Measurements from ENCODE around the gene LGR5. TPM values are rescaled to one million over a fixed set of nuclear protein-coding genes. Genes with fewer than 3 reads are reported as not detected.

The LGR5 gene
- total and polyA plus RNA-seq, 2 of the 13 experiments (the other 11 are each of a cell fraction or from before 2014, with no cell fraction given): 37.0 to 121 TPM

- TF ChIP-seq ETV6 (CRISPR knock-in tag; conservative IDR thresholded peaks at IDR 0.05) (no peak), ASH2L (IDR thresholded peaks at IDR 0.05; ENCODE audit: insufficient read length, low read depth, low read length) (peak; percentile 23), HNF4A (CRISPR knock-in tag; IDR thresholded peaks at IDR 0.05) (peak; percentile 79), FOXA1 (IDR thresholded peaks at IDR 0.05) (no peak), FOXA1 (CRISPR knock-in tag; IDR thresholded peaks at IDR 0.05) (peak; percentile 29; the same call in 1 of the 2 replicates), KDM6A (CRISPR knock-in tag; IDR thresholded peaks at IDR 0.05; ENCODE audit: low read depth) (0 out of 2 replicates have a peak, but pooled peaks have one; percentile 47), KAT8 (CRISPR knock-in tag; IDR thresholded peaks at IDR 0.05) (peak; percentile 34; the same call in 1 of the 2 replicates), ZNF644 (CRISPR knock-in tag; IDR thresholded peaks at IDR 0.05; ENCODE audit: low read depth) (0 out of 2 replicates have a peak, but pooled peaks have one; percentile 57), HOMEZ (CRISPR knock-in tag; IDR thresholded peaks at IDR 0.05; ENCODE audit: low read depth) (peak; percentile 31; the same call in 1 of the 2 replicates), ZNF234 (CRISPR knock-in tag; conservative IDR thresholded peaks at IDR 0.05) (no peak), ZNF800 (CRISPR knock-in tag; IDR thresholded peaks at IDR 0.05) (no peak), BHLHE40 (IDR thresholded peaks at IDR 0.05; ENCODE audit: low read length) (no peak), GPBP1L1 (CRISPR knock-in tag; IDR thresholded peaks at IDR 0.05) (no peak), ZNF879 (CRISPR knock-in tag; IDR thresholded peaks at IDR 0.05) (no peak), ZNF766 (CRISPR knock-in tag; IDR thresholded peaks at IDR 0.05; ENCODE audit: borderline replicate concordance) (no peak), HMG20A (CRISPR knock-in tag; IDR thresholded peaks at IDR 0.05; ENCODE audit: borderline replicate concordance) (peak; percentile 61; the same call in 1 of the 2 replicates), ZNF12 (CRISPR knock-in tag; IDR thresholded peaks at IDR 0.05) (no peak), ARNTL (CRISPR knock-in tag; IDR thresholded peaks at IDR 0.05) (no peak), IRF9 (CRISPR knock-in tag; IDR thresholded peaks at IDR 0.05; ENCODE audit: borderline replicate concordance) (no peak), AKNA (CRISPR knock-in tag; IDR thresholded peaks at IDR 0.05; ENCODE audit: borderline replicate concordance) (no peak)
Measured at GRCh38 chr12:71492604-71493003, 53.0 kb downstream of the LGR5 start (continued).
